NB4 (cell line): ENCODE data around the gene CA10.

Source experiments
- CTCF ChIP-seq: IDR thresholded peaks from one replicate; pipeline ENCODE4 v1.5.1; 2012; ENCODE audit warnings: low read depth, low read length
- POLR2A ChIP-seq: IDR thresholded peaks from 2 replicates; pipeline ENCODE4 v1.6.1; 2011; ENCODE audit warnings: mild to moderate bottlenecking; ENCODE audit not compliant: insufficient read length; ENCODE audit errors: extremely low read depth

GRCh38 chr17:51759260-51759659, 399.3 kb downstream of the CA10 start:
- no peak for TF ChIP-seq POLR2A
- no peak for TF ChIP-seq CTCF
